LNCaP clone FGC (cell line): ENCODE data around the gene OR10V1.

Experiments used
- DNase-seq: peaks from one replicate; pipeline ENCODE4 v3.0.0-alpha.2; 2011; ENCODE audit warnings: low read depth
- H3K4me3 ChIP-seq: 2 replicates; pipeline ENCODE4 v1.5.1; 2011; ENCODE audit warnings: mild to moderate bottlenecking, low read depth, low read length, control low read depth
- TF ChIP-seq, protein P1 (sequence below): IDR thresholded peaks from 2 replicates; pipeline ENCODE4 v1.5.1; 2012; ENCODE audit warnings: mild to moderate bottlenecking; ENCODE audit not compliant: control insufficient read depth, insufficient read depth; ENCODE audit errors: extremely low read depth

OR10V1 gene, protein sequence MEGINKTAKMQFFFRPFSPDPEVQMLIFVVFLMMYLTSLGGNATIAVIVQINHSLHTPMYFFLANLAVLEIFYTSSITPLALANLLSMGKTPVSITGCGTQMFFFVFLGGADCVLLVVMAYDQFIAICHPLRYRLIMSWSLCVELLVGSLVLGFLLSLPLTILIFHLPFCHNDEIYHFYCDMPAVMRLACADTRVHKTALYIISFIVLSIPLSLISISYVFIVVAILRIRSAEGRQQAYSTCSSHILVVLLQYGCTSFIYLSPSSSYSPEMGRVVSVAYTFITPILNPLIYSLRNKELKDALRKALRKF

DNA sequence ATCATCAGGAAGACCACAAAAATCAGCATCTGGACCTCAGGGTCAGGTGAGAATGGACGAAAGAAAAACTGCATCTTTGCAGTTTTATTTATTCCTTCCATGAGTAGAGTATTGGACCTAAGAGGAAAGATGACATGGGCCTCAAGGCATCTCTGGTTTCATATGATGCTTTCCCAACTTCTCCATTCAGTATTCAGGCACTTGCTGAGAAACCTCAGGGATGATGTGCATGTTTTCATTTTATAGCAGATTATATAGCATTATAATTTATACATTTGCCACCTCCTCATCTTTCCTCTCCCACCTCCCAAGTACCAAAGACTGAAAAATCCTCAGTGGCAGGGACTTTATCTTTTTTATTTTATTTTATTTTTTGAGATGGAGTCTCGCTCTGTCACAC, at the start of gene OR10V1:
TSS of gene OR10V1 (minus strand) at position 101 of the 400 bp plus-strand sequence. CDS start at position 101, 0 bp downstream.
- no peak for DNase-seq
- TF ChIP-seq, protein P1, sequence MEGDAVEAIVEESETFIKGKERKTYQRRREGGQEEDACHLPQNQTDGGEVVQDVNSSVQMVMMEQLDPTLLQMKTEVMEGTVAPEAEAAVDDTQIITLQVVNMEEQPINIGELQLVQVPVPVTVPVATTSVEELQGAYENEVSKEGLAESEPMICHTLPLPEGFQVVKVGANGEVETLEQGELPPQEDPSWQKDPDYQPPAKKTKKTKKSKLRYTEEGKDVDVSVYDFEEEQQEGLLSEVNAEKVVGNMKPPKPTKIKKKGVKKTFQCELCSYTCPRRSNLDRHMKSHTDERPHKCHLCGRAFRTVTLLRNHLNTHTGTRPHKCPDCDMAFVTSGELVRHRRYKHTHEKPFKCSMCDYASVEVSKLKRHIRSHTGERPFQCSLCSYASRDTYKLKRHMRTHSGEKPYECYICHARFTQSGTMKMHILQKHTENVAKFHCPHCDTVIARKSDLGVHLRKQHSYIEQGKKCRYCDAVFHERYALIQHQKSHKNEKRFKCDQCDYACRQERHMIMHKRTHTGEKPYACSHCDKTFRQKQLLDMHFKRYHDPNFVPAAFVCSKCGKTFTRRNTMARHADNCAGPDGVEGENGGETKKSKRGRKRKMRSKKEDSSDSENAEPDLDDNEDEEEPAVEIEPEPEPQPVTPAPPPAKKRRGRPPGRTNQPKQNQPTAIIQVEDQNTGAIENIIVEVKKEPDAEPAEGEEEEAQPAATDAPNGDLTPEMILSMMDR = no peak

DNA sequence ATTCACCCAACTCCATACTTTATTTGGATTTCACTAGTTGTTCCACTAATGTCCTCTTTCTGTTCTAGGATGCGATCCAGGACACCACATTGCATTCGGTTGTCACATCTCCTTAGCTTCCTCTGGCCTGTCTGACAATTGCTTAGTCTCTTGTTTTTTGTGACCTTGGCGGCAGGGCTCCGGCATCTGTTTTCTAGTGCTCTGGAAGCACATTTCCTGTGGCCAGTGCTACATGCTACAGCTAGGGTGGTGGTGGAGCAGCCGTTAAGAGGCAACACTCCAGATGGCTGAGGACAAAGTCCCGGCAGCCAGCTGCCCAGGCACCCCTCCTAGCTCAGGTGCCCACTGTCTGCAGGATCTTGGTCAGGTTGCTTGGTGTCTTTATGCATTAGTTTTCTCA, 48.3 kb upstream of the OR10V1 start:
- no peak overlapping the region for H3K4me3 ChIP-seq
- DNase-seq = no peak
- TF ChIP-seq, protein P1 = no peak

More for the DNA sequence above, at the start of gene OR10V1:
- H3K4me3 ChIP-seq = no peak within 1 kb of the TSS

DNA sequence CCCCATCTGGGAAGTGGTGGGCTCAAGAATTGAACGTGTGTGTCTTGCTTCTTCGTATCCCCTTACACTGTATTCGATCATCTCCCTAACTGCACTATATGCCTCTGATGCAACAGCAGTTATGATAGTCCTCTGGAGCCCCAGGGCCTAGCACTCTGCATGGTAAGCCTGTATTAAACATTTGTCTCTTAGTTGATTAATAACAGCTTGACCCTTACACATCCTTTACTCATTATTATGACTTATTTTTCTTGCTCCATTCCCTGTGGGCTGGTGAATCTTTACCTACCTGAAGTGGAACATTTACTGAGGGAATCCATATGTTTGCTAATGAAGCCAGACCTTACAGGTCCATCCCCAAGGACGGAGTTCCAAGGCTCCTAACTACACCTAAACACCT, 47.1 kb upstream of the OR10V1 start:
- no peak for DNase-seq
- TF ChIP-seq, protein P1 = no peak
- H3K4me3 ChIP-seq = no peak overlapping the region

DNA sequence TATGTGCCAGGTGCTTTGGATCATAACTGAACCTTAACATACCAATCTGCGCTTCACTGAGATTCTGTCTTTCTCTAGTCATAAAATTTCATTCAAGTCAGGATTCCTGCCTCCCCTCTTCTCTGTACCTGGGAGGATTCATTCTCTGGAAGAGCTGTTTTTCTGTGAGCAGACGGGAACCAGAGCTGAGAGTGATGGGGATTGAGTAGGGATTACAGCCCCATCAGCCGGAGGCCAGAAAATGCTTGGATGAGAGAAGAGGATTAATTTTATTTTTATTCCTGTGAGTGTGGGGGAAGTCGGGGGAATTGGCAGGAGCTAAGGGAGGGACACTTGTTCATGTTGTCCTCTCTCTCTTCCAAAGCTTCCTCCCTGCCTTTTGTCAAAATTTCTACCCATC, 46.3 kb upstream of the OR10V1 start:
- TF ChIP-seq, protein P1 = no peak
- DNase-seq = no peak
- no peak overlapping the region for H3K4me3 ChIP-seq

DNA sequence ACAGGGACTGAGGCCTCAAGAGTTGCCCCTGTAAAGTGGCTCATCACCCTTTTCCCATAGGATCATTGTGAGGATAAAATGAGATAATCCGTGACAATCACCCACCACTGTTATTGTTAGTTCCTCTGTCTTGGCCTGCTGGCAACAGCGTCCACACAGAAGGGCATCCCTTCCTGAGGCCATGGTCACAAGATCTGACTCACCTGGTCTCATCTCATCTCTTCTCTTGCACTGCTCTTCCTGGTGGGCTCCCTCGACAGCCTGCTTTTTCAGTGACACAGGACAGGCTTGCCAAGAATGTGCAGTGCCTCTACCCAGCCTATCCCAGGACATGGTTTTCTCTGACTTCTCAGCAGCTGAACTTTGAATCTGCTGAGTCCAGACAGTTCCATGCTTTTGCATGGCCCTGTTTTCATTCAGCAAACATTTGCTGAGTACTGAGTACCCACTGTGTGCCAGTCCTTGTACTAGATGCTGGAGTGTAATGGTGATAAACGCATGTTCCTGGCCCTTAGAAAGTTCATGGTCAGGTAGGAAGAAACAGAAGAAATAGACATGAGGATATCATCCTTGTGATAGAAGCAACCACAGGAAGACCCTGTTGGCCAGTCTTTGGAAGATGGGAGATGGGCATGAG, 44.9 kb upstream of the OR10V1 start:
- no peak for DNase-seq
- H3K4me3 ChIP-seq = no peak overlapping the region
- TF ChIP-seq, protein P1 = no peak

DNA sequence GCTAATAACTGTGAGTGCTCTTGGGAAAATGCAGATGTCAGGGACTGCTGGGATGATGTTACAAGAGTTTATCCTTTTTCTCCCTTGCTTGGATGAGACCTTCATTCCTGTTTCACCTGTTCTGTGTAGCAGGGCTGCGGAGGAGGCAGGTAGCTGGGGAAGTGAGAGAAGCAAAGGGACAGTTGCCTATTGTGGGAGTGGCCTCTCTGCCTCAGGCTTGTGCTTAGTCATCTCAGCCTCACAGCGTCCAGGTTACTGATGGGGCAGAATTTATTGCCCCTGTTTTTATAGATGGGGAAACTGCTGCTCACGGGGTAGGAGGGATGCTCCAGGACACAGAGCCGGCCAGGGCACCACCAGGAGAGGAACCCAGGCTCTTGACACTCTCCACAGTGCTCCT, 43.2 kb upstream of the OR10V1 start:
- peak overlapping the region; percentile 80 for H3K4me3 ChIP-seq
- peak; percentile 87 for DNase-seq
- TF ChIP-seq, protein P1 = no peak

DNA sequence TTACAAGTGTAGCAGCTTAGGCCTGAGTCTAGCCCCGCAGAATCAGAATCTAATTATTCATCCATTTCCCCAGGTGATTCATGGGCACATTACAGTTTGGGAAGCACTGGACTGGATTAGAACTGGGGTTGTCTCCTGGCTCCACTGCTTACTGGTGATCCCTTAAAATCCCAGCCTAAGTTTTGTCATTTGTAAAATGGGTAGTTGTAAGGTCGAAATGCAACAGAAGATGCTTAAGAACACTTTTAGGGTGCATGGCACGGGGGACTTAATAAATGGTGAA, 42.9 kb upstream of the OR10V1 start:
- peak overlapping the region; percentile 80 for H3K4me3 ChIP-seq
- no peak for DNase-seq

More for the DNA sequence above, 42.9 kb upstream of the OR10V1 start:
- TF ChIP-seq, protein P1 = no peak
